ENCODE data around the gene SUGCT.

The SUGCT gene

GRCh38 chr7:40879941-40880543 is 745.2 kb downstream of the SUGCT start:
- DNase-seq (ENCODE audit: low read depth): no peak

- DNase-seq (ENCODE audit: low read depth): no peak
These were observed 745.8 kb downstream of the SUGCT start for GRCh38 chr7:40880581-40880980.

- DNase-seq (ENCODE audit: low read depth): no peak
These were observed 746.7 kb downstream of the SUGCT start for GRCh38 chr7:40881405-40881926.

GRCh38 chr7:40882071-40882658 is 747.4 kb downstream of the SUGCT start:
- no peak for DNase-seq (ENCODE audit: low read depth)

- no peak for DNase-seq (ENCODE audit: low read depth)
These were observed 749.0 kb downstream of the SUGCT start for GRCh38 chr7:40883826-40884225.

- no peak for DNase-seq (ENCODE audit: low read depth)
These were observed 749.4 kb downstream of the SUGCT start for GRCh38 chr7:40884241-40884640.

- no peak for DNase-seq (ENCODE audit: low read depth)
These were observed 750.7 kb downstream of the SUGCT start for GRCh38 chr7:40885503-40885902.

GRCh38 chr7:40887099-40887498 is 752.3 kb downstream of the SUGCT start:
- DNase-seq (ENCODE audit: low read depth): no peak

GRCh38 chr7:40888499-40888898 is 753.7 kb downstream of the SUGCT start:
- DNase-seq (ENCODE audit: low read depth): no peak

- no peak for DNase-seq (ENCODE audit: low read depth)
These were observed 754.3 kb downstream of the SUGCT start for GRCh38 chr7:40889099-40889498.

GRCh38 chr7:40889539-40889938 is 754.7 kb downstream of the SUGCT start:
- DNase-seq (ENCODE audit: low read depth): no peak

GRCh38 chr7:40890088-40890692 is 755.4 kb downstream of the SUGCT start:
- no peak for DNase-seq (ENCODE audit: low read depth)

- no peak for DNase-seq (ENCODE audit: low read depth)
These were observed 756.4 kb downstream of the SUGCT start for GRCh38 chr7:40891232-40891631.

- DNase-seq (ENCODE audit: low read depth): no peak
These were observed 764.3 kb downstream of the SUGCT start for GRCh38 chr7:40899151-40899550.

GRCh38 chr7:40899636-40900507 is 765.1 kb downstream of the SUGCT start:
- DNase-seq (ENCODE audit: low read depth): no peak

GRCh38 chr7:40903872-40904271 is 769.1 kb downstream of the SUGCT start:
- no peak for DNase-seq (ENCODE audit: low read depth)

GRCh38 chr7:40907286-40907685 is 772.5 kb downstream of the SUGCT start:
- no peak for DNase-seq (ENCODE audit: low read depth)

GRCh38 chr7:40909346-40909980 is 774.7 kb downstream of the SUGCT start:
- no peak for DNase-seq (ENCODE audit: low read depth)

All from stimulated activated CD8-positive, alpha-beta memory T cell treated with anti-CD3 and anti-CD28 coated beads, Interleukin-15, amount 100 ng/mL, for 24 hours (primary cell).